ENCODE data around the gene UQCRC1. TPM values are rescaled to one million over a fixed set of nuclear protein-coding genes. Genes with fewer than 3 reads are reported as not detected.

The UQCRC1 gene
- total RNA-seq, 1 experiment from 2014 or later = 227 TPM

DNA sequence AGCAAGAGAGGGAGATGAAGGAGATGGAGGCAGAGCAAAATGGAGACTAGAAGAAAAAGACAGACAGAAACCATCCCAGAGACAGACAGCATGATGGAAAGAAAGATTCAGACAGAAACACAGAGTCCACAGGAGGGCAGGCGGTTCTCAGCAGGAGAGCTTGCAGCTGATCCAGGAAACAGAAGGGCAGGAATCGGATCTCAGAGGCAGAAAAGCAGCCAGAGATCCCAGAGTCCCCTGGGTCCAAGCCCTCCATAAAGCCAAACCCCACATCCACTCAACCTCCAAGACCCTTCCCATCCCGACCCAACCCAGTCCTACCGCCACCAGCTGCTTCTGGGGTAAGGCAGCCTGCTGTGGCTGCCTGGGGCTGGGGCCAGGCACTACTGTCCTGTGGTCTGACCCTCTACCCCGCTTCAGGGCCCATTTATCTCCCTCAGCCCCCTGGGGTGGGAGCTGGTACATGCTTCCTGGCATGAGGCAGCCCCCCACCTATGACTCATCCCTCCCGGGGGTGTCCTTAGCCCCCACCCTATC is 46.0 kb downstream of the UQCRC1 start, which contains the start of gene UCN2:
Gene UCN2, minus strand, starts transcription at position 400 of the 537 bp plus-strand sequence. CDS start 657 bp downstream, outside the sequence.
- ATAC-seq = no peak
- H3K4me3 ChIP-seq (ENCODE audit: low read depth in 2 of 2, low read length in 2 of 2) = no peak within 1 kb of the TSS
- ChIA-PET CTCF (interaction anchor here (0.7 kb wide), 1 partner anchor 127 kb away, joined by 3 read pairs; no protein-coding TSS in a partner anchor), POLR2A (no interaction called here)
- TF ChIP-seq TCF7L2 (IDR thresholded peaks at IDR 0.05; ENCODE audit: low read depth, low read length) (no peak), REST (IDR thresholded peaks at IDR 0.05; ENCODE audit: insufficient read depth in 1 of 2, low read depth in 2 of 2, low read length in 1 of 2) (no peak), CTCF (IDR thresholded peaks at IDR 0.05) (no peak), SIN3A (IDR thresholded peaks at IDR 0.05; ENCODE audit: borderline replicate concordance, insufficient read depth, low read depth, low read length) (no peak), POLR2AphosphoS5 (IDR thresholded peaks at IDR 0.05; ENCODE audit: low read depth, low read length) (no peak)
- peaks cover 11% of the 10 kb centered on the region for H3K4me1 ChIP-seq (ENCODE audit: control insufficient read depth, insufficient read depth, low read length)
- in situ Hi-C loops (cut with HindIII; ENCODE audit: low pct_unique_long_range_greater_than_20kb, low sequenced_read_pairs) (no loop called here), intact Hi-C loops (cut with micrococcal nuclease; ENCODE audit: unreplicated experiment) (no loop called here)
- no peaks in the 10 kb centered on the region for H3K36me3 ChIP-seq (ENCODE audit: control insufficient read depth, insufficient read depth, low read length)
- H3K27me3 ChIP-seq (ENCODE audit: control insufficient read depth, insufficient read depth, low read length) = no peaks in the 10 kb centered on the region
- H3K27ac ChIP-seq (ENCODE audit: low read length) = no peak within 1 kb of the TSS
- DNase-seq (ENCODE audit: low read depth, low spot score) = no peak
- H3K9me3 ChIP-seq (ENCODE audit: control insufficient read depth, insufficient read depth, low read depth, low read length) = no peaks in the 10 kb centered on the region
- no TSS peak for BruUV-seq (replicated peaks)

- no peak for DNase-seq (ENCODE audit: low read depth, low spot score)
- in situ Hi-C loops (cut with HindIII; ENCODE audit: low pct_unique_long_range_greater_than_20kb, low sequenced_read_pairs) (no loop called here), intact Hi-C loops (cut with micrococcal nuclease; ENCODE audit: unreplicated experiment) (no loop called here)
- ChIA-PET POLR2A (no interaction called here), CTCF (interaction anchor here (1.0 kb wide), 1 partner anchor 89 kb away, joined by 7 read pairs; no protein-coding TSS in a partner anchor)
- H3K27me3 ChIP-seq (ENCODE audit: control insufficient read depth, insufficient read depth, low read length) = no peaks in the 10 kb centered on the region
- no peaks in the 10 kb centered on the region for H3K36me3 ChIP-seq (ENCODE audit: control insufficient read depth, insufficient read depth, low read length)
- ATAC-seq = no peak
- BruUV-seq (replicated peaks) = no TSS peak
- H3K4me3 ChIP-seq (ENCODE audit: low read depth in 2 of 2, low read length in 2 of 2) = no peak overlapping the region
- TF ChIP-seq SIN3A (IDR thresholded peaks at IDR 0.05; ENCODE audit: borderline replicate concordance, insufficient read depth, low read depth, low read length) (no peak), CTCF (IDR thresholded peaks at IDR 0.05) (no peak), TCF7L2 (IDR thresholded peaks at IDR 0.05; ENCODE audit: low read depth, low read length) (no peak), POLR2AphosphoS5 (IDR thresholded peaks at IDR 0.05; ENCODE audit: low read depth, low read length) (no peak), REST (IDR thresholded peaks at IDR 0.05; ENCODE audit: insufficient read depth in 1 of 2, low read depth in 2 of 2, low read length in 1 of 2) (no peak)
- H3K27ac ChIP-seq (ENCODE audit: low read length) = no peak overlapping the region
- H3K9me3 ChIP-seq (ENCODE audit: control insufficient read depth, insufficient read depth, low read depth, low read length) = no peaks in the 10 kb centered on the region
- H3K4me1 ChIP-seq (ENCODE audit: control insufficient read depth, insufficient read depth, low read length) = peaks cover 11% of the 10 kb centered on the region
Observed at GRCh38 chr3:48562367-48563095, 46.9 kb downstream of the UQCRC1 start.
